NCI-H2171 (cell line): ENCODE measurements around the gene NR6A1.

Source experiments
- DNase-seq: peaks from one replicate; lab custom pipeline; 2025; lab: John Stamatoyannopoulos, UW

The NR6A1 gene

GRCh38 chr9:124795881-124796431 lies 24.8 kb upstream of the NR6A1 start:
- DNase-seq = no peak

- DNase-seq = no peak
Measured at GRCh38 chr9:124794902-124795491, 23.9 kb upstream of the NR6A1 start.

- DNase-seq = no peak
Measured at GRCh38 chr9:124793015-124793541, 22.0 kb upstream of the NR6A1 start.

DNA sequence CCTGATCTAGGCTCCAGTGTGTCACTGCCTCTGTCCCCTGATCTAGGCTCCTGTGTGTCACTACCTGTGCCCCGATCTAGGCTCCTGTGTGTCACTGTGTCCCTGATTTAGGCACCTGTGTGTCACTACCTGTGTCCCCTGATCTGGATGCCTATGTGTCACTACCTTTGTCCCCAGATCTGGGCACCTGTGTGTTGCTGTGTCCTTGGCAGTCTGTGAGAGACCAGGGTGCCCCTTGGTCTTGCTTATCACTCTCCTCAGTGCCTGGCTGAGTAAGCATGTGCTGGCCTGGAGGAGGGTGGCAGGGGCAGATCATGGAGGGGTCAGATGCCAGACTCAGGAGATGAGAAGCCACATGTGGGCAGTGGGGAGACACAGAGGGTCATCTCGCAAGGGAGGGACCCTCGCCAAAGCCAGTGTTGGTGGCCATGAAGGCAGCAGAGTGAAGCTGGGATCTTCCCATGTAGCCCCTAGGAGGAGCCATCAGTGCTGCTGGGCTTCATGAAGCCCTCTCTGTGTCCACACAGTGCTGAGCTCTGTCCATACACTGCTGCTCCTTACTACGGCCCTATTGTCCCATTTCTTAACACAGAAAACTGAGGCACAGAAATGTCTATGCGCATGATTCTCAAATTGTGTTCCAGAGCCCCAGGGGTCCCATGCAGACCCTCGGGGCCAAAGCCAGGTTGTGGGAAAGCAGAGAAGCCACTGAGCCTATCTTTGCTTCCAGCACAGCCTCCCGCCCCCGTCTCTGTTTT lies 21.3 kb upstream of the NR6A1 start:
- DNase-seq = no peak

- no peak for DNase-seq
Measured at GRCh38 chr9:124790801-124791505, 19.8 kb upstream of the NR6A1 start.

DNA sequence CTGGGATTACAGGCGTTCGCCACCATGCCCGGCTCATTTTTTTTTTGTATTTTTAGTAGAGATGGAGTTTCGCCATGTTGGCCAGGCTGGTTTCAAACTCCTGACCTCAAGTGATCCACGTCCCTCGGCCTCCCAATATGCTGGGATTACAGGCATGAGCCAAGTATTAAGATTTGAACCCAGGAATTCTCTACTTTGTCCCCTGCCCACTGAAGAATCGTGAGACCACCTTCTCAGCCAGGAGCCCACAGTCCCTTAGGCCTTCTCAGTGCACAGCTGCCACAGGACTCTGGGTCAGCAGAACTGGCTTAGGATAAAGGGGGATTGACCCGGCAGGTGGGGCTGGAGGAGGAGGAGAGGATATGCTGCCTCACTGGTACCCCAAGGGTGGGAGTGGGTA lies 19.2 kb upstream of the NR6A1 start:
- no peak for DNase-seq

- no peak for DNase-seq
Measured at GRCh38 chr9:124789531-124789930, 18.4 kb upstream of the NR6A1 start.

- DNase-seq = no peak
Measured at GRCh38 chr9:124788542-124789217, 17.6 kb upstream of the NR6A1 start.

GRCh38 chr9:124786881-124787573 lies 15.9 kb upstream of the NR6A1 start:
- DNase-seq = no peak

- DNase-seq = no peak
Measured at GRCh38 chr9:124784509-124784908, 13.4 kb upstream of the NR6A1 start.

DNA sequence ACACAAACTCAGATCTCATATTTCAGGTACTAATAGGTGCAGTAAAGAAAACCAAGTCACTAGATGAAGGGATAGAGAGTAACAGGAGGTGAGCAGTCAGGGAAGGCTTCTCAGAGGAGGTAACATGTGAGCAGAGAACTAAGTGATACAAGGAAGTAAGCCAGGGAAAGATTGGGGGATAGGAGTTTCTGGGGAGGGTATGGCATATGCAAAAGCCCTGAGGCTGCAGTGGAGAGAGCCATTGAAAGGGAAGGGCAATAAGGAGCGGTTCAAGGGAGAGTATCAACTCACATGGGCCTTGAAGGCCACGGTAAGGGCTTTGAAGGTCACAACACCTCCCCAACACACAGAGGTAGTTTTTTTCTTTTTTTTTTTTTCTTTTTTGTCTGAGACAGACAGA lies 12.7 kb upstream of the NR6A1 start:
- DNase-seq = no peak

- DNase-seq = no peak
Measured at GRCh38 chr9:124782661-124783574, 11.8 kb upstream of the NR6A1 start.

DNA sequence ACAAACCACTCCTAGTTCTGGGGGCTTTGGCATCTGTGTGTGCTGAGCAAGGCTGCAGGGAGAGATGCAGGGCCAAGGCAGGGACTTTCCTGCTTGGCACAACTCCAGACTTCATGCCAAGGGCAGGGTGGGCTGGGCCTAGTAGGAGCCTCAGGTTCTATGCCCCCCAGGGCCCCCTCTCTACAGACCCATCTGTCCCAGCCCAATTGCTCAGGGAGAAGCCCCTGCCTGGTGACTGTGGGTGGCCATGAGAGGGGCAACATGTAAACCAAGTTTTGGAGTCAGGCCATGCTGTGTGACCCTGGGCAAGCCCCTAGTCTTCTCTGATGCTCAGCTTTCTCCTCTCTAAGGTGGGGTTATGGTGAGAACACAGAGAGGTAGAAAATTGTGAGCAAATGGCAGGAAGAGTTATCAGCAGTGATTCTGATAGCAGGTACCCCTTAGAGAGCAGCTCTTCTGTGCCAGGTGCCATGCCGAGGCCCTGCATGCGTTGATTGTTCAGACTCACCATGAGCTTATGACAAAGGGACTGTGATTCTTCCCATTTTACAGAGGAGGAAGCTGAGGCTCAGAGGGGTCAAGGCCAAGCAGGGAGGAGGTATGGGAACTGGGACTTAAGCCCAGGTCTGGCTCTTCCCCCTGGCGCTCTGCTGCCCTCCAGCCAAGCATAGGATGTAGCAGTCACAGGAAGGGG lies 11.0 kb upstream of the NR6A1 start:
- no peak for DNase-seq

GRCh38 chr9:124780757-124781151 lies 9.6 kb upstream of the NR6A1 start:
- DNase-seq = no peak

DNA sequence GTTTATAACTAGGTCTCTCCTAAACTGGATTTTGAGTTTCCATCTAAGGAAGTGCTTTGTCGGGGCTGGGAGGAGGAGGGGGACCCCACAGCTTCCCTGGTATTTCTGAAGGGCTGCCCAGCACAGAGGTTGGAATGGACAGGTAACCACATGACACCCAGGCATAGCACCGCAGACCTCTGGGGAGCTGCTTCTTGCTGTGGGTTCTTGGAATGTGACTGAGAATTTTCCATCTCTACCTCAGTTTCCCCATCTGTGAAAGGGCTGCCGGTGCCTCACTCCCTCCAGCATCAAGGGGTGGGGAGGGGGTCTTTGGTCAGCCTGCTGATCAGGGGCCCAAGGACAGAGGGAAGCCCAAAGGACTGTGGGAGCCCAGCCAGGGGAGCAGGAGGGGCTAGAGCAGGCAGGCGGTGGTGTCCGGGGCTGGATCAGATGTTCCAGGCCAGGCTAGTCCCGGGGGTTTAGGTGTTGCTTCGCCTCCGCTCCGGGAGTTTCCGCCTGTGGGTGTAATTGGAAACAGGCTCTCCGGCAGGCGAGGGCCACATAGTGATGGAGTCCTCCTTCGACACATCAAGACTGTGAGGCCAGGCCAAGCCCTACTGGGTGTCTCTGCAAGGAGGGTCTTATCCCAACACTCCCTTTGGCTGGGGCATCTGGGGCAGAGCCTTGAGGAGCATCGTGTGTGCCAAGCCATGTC lies 9.1 kb upstream of the NR6A1 start:
- no peak for DNase-seq

DNA sequence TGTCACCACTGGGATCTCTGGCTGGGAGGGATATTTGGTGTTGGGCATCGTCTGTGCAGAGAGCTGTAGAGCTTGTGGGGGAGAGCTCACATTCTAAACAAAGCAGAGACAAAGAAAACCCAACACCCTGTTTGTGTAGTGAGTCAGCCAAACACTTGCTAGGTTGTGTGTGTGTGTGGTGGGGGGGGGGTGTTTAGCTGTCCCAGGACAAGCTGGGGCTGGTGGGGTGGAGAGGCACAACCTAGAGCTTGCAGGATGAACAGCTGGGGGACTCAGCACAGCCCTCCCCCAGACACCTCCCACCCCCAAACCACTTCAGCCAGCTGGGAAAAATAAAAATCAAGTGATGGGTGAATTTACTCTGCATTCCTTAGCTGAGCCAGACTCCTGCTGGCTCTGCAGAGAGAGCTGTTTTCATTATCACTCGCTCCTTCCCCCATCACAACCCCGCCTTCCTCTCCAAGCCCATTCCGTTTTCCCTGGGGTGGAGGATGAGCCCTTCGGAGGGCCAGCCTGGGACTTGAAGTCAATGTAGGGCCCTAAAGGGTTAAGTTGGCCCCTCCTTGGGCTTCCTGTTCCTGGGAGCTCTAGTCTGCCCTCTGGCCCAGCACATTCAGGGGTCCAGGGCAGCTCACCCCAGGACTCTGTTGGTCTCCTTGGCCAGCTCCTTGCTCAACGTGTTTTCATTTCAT lies 8.4 kb upstream of the NR6A1 start:
- peak; percentile 76 for DNase-seq

- no peak for DNase-seq
Measured at GRCh38 chr9:124778575-124779367, 7.7 kb upstream of the NR6A1 start.
